DND-41 (cell line): ENCODE results near the gene ZNF700.

Experiments used
- CTCF ChIP-seq: IDR thresholded peaks from 2 replicates; pipeline ENCODE4 v1.5.1; 2012; ENCODE audit warnings: borderline replicate concordance, low read length, moderate library complexity, mild to moderate bottlenecking; ENCODE audit not compliant: poor library complexity, severe bottlenecking; ENCODE audit errors: extremely low read depth
- EZH2 ChIP-seq: IDR thresholded peaks from 3 replicates; pipeline ENCODE4 v1.6.1; 2012; ENCODE audit warnings: borderline replicate concordance, low read depth, mild to moderate bottlenecking, moderate library complexity, low read length, inconsistent platforms; ENCODE audit not compliant: severe bottlenecking

- no peak for TF ChIP-seq CTCF
- no peak for TF ChIP-seq EZH2
Observed at GRCh38 chr19:11890634-11891033, 34.3 kb upstream of the ZNF700 start.
